Osteocyte (in vitro differentiated cells): ENCODE results near the gene ACSBG1. TPM values are rescaled to one million over a fixed set of nuclear protein-coding genes. Genes with fewer than 3 reads are reported as not detected.

Experiments used
- DNase-seq: peaks from one replicate; pipeline ENCODE4 v3.0.0; 2021; ENCODE audit warnings: mixed read lengths; ENCODE audit not compliant: unreplicated experiment; ENCODE audit errors: extremely low spot score
- H3K27ac Mint-ChIP-seq: one replicate; pipeline ENCODE4 v1.8.0; 2021; ENCODE audit warnings: mild to moderate bottlenecking, mixed read lengths; ENCODE audit not compliant: unreplicated experiment
- H3K27me3 Mint-ChIP-seq: one replicate; pipeline ENCODE4 v1.8.0; 2021; ENCODE audit warnings: mixed read lengths; ENCODE audit not compliant: unreplicated experiment
- H3K36me3 Mint-ChIP-seq: one replicate; pipeline ENCODE4 v1.8.0; 2021; ENCODE audit warnings: mixed read lengths; ENCODE audit not compliant: unreplicated experiment
- H3K4me1 Mint-ChIP-seq: one replicate; pipeline ENCODE4 v1.8.0; 2021; ENCODE audit warnings: mixed read lengths; ENCODE audit not compliant: unreplicated experiment
- H3K4me3 Mint-ChIP-seq: one replicate; pipeline ENCODE4 v1.8.0; 2021; ENCODE audit warnings: mild to moderate bottlenecking, moderate library complexity, mixed read lengths; ENCODE audit not compliant: unreplicated experiment
- H3K9me3 Mint-ChIP-seq: one replicate; pipeline ENCODE4 v1.8.0; 2021; ENCODE audit warnings: mixed read lengths; ENCODE audit not compliant: unreplicated experiment
- total RNA-seq: library from RNA; stranded (reverse); gene quantifications from 2 replicates; pipeline ENCODE4 v1.2.1, GENCODE V29; 2021
- TF ChIP-seq, protein P1 (sequence below): fragments of 200-600 bp; sonication (generic); IDR thresholded peaks from 2 replicates; pipeline ENCODE4 v1.5.0; 2021; ENCODE audit warnings: antibody characterized with exemption, mild to moderate bottlenecking, moderate library complexity

ACSBG1 gene
- total RNA-seq, 1 donor from 2014 or later, result not detected

DNA sequence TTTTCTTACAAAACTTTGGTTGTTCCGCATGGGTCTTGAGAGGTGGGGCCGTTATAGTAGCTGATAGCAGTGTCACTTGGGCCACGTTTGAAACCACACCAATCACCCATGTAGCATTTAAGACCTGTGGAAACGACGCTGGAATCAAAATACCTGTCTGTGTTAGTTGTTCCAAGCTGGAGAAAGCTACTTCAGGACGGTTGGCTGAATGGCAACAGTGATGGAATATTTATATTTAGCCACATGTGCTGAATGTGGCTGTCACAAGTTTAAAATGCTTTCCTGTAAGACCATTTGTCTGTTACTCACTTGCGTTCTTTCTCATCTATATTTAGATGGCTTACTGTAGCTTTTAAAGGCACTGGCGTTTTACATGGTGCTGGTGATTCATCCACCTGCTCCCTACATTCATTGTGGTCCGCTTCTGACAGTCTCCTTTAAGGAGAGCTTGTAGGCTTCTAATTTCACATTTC lies 31.4 kb upstream of the ACSBG1 start:
- DNase-seq, result no peak
- H3K27me3 Mint-ChIP-seq, result peaks cover 19% of the 10 kb centered on the region
- no peak overlapping the region for H3K27ac Mint-ChIP-seq
- no peaks in the 10 kb centered on the region for H3K36me3 Mint-ChIP-seq
- no peaks in the 10 kb centered on the region for H3K4me1 Mint-ChIP-seq
- H3K9me3 Mint-ChIP-seq, result no peaks in the 10 kb centered on the region
- no peak overlapping the region for H3K4me3 Mint-ChIP-seq
- TF ChIP-seq, protein P1, sequence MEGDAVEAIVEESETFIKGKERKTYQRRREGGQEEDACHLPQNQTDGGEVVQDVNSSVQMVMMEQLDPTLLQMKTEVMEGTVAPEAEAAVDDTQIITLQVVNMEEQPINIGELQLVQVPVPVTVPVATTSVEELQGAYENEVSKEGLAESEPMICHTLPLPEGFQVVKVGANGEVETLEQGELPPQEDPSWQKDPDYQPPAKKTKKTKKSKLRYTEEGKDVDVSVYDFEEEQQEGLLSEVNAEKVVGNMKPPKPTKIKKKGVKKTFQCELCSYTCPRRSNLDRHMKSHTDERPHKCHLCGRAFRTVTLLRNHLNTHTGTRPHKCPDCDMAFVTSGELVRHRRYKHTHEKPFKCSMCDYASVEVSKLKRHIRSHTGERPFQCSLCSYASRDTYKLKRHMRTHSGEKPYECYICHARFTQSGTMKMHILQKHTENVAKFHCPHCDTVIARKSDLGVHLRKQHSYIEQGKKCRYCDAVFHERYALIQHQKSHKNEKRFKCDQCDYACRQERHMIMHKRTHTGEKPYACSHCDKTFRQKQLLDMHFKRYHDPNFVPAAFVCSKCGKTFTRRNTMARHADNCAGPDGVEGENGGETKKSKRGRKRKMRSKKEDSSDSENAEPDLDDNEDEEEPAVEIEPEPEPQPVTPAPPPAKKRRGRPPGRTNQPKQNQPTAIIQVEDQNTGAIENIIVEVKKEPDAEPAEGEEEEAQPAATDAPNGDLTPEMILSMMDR, result no peak

DNA sequence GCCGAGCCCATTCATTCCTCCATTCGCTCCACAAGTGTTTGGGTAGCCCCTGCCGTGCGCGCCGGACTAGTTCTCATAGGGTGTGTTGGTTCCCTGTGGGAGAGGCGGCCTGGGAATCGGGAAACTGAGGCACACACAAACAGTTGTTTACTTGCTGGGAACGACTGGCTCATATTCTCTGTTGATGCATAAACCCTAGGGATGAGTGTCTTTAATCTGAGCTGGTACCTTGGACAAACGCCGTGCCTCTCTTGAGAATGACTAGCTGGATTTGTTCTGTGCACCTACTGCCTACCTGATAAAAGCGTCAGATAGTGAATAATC lies 30.7 kb upstream of the ACSBG1 start:
- no peaks in the 10 kb centered on the region for H3K36me3 Mint-ChIP-seq
- H3K27me3 Mint-ChIP-seq, result peaks cover 12% of the 10 kb centered on the region
- no peaks in the 10 kb centered on the region for H3K9me3 Mint-ChIP-seq
- H3K27ac Mint-ChIP-seq, result no peak overlapping the region
- no peak for DNase-seq
- no peak overlapping the region for H3K4me3 Mint-ChIP-seq
- no peaks in the 10 kb centered on the region for H3K4me1 Mint-ChIP-seq
- TF ChIP-seq, protein P1, result no peak

DNA sequence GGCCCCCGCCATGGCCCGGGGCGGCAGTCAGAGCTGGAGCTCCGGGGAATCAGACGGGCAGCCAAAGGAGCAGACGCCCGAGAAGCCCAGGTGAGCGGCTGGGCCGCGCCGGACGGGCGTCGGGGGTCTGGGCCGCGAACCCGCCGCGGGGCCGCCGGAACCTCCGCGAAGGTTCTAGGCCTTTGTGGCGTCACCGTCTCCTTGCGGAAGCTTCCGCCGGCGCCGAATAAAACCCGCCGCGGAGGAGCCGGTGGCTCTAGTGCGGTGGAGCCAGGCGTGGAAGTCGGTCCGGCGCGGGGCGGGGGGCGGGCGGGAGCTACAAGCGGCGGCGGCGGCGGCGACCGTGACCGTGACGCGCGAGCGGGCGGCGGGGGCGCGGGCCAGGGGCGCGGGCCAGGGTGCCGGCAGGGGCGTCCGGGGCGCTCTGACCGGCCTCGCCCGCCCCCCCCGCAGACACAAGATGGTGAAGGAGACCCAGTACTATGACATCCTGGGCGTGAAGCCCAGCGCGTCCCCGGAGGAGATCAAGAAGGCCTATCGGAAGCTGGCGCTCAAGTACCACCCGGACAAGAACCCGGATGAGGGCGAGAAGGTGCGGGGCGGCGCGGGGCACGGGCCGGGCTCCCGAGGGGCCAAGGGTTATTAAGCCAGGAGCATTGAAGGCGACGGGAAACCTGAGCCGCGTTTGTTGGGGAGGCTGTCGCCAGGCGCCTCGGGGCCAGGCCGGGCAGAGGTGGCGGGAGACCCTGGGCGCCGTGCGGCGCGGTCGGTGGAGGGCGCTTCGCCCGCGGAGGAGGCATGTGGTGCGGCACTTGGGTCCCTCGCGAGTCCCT lies 30.2 kb upstream of the ACSBG1 start, which contains the start of gene DNAJA4:
DNAJA4 (plus strand) TSS at position 259 of the 833 bp plus-strand sequence; CDS start at position 461, 202 bp downstream.
- Mint-ChIP-seq H3K27me3 (peaks cover 6% of the 10 kb centered on the region), H3K4me1 (no peaks in the 10 kb centered on the region), H3K36me3 (no peaks in the 10 kb centered on the region), H3K9me3 (no peaks in the 10 kb centered on the region), H3K27ac (no peak within 1 kb of the TSS), H3K4me3 (no peak within 1 kb of the TSS)
- DNase-seq, result no peak
- TF ChIP-seq, protein P1, result no peak

DNA sequence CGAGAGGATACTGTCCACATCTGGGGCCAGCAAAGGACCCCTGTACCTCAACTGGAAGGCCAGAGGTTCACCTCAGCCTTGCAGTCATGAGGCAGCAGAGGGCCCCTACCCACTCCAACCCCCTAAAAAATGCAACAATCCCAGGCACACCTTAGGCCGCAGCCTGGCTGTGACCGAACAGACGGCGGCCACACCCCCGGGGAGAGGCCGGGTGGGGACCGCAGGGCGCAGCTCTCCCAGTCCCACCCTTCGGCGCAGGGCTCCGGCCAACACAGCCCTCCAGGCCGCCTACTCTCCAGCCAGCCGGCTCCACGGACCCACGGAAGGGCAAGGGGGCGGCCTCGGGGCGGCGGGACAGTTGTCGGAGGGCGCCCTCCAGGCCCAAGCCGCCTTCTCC lies 29.5 kb upstream of the ACSBG1 start:
- Mint-ChIP-seq H3K27ac (no peak overlapping the region), H3K36me3 (no peaks in the 10 kb centered on the region)

DNA sequence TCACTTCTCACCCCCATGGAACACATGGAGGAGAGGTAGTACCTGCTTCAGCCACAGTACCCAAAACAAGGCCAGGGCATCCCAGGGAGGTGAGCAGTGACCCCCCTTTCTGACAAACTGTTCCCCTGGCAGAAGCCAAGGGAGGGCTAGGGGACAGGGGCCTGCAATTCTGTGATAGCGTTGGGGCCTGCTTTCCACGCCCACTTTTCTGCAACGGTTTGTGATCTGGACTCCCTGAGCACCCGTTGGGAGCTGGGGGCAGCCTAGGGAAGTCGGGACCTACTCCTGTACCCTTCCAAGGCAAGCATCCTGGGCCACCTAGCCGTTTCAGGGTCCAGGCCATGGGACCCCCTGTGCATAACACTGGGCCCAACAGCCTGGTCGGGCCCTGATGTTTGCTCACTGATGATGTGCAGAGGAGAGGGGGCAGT lies 29.0 kb upstream of the ACSBG1 start:
- Mint-ChIP-seq H3K9me3 (no peaks in the 10 kb centered on the region), H3K4me3 (no peak overlapping the region), H3K27me3 (no peaks in the 10 kb centered on the region), H3K27ac (no peak overlapping the region), H3K36me3 (no peaks in the 10 kb centered on the region), H3K4me1 (no peaks in the 10 kb centered on the region)
- DNase-seq, result no peak
- TF ChIP-seq, protein P1, result no peak

More for the DNA sequence above, 29.5 kb upstream of the ACSBG1 start:
- Mint-ChIP-seq H3K27me3 (peaks cover 3% of the 10 kb centered on the region), H3K4me1 (no peaks in the 10 kb centered on the region), H3K4me3 (no peak overlapping the region), H3K9me3 (no peaks in the 10 kb centered on the region)
- no peak for DNase-seq
- TF ChIP-seq, protein P1, result no peak
